H1 (cell line): ENCODE data around the gene GNL2.

Experiments used
- EP300 ChIP-seq, 2 experiments: IDR thresholded peaks; 1 replicate in 1 of 2; 2 replicates in 1 of 2; pipeline ENCODE4 v1.6.1; 2011 to 2012; ENCODE audit warnings: low read depth in 2 of 2, low read length in 2 of 2, mild to moderate bottlenecking in 2 of 2, borderline replicate concordance in 1 of 2, inconsistent platforms in 1 of 2, moderate library complexity in 1 of 2
- EZH2 ChIP-seq: fragments of 200-600 bp; sonication (generic); IDR thresholded peaks from 2 replicates; pipeline ENCODE4 v1.7.1; 2012; ENCODE audit warnings: low read depth, mild to moderate bottlenecking, moderate library complexity, low read length, inconsistent platforms; ENCODE audit not compliant: severe bottlenecking
- TF ChIP-seq, protein P1 (sequence below), 3 experiments: IDR thresholded peaks; 1 replicate in 2 of 3; 2 replicates in 1 of 3; pipeline versions ENCODE4 v1.5.1 to v1.6.1; 2011; ENCODE audit warnings: low read length in 3 of 3, mild to moderate bottlenecking in 3 of 3, inconsistent platforms in 2 of 3, low read depth in 1 of 3, moderate library complexity in 1 of 3; ENCODE audit not compliant: insufficient read depth in 1 of 3; ENCODE audit errors: control extremely low read depth in 1 of 3

GRCh38 chr1:37567023-37567422 is 28.7 kb downstream of the GNL2 start:
- TF ChIP-seq, protein P1, sequence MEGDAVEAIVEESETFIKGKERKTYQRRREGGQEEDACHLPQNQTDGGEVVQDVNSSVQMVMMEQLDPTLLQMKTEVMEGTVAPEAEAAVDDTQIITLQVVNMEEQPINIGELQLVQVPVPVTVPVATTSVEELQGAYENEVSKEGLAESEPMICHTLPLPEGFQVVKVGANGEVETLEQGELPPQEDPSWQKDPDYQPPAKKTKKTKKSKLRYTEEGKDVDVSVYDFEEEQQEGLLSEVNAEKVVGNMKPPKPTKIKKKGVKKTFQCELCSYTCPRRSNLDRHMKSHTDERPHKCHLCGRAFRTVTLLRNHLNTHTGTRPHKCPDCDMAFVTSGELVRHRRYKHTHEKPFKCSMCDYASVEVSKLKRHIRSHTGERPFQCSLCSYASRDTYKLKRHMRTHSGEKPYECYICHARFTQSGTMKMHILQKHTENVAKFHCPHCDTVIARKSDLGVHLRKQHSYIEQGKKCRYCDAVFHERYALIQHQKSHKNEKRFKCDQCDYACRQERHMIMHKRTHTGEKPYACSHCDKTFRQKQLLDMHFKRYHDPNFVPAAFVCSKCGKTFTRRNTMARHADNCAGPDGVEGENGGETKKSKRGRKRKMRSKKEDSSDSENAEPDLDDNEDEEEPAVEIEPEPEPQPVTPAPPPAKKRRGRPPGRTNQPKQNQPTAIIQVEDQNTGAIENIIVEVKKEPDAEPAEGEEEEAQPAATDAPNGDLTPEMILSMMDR (IDR thresholded peaks at IDR 0.05; ENCODE audit: control extremely low read depth in 1 of 3, insufficient read depth in 1 of 3, low read depth in 1 of 3, low read length in 3 of 3): no peak
- no peak for TF ChIP-seq EZH2
- TF ChIP-seq EP300 (IDR thresholded peaks at IDR 0.05; ENCODE audit: borderline replicate concordance in 1 of 2, low read depth in 2 of 2, low read length in 2 of 2): no peak
